SK-N-MC (cell line): Measurements from ENCODE around the gene MSANTD2.

Experiments
- EZH2 ChIP-seq: fragments of 200-600 bp; sonication (generic); IDR thresholded peaks from one replicate; pipeline ENCODE4 v1.6.1; 2017; ENCODE audit warnings: antibody characterized with exemption
- FOXP2 ChIP-seq: optimal IDR thresholded peaks from 2 replicates; pipeline ENCODE3; 2011; ENCODE audit warnings: mild to moderate bottlenecking, moderate library complexity; ENCODE audit not compliant: insufficient read depth; ENCODE audit errors: extremely low read length, control extremely low read depth
- POLR2AphosphoS5 ChIP-seq: IDR thresholded peaks from 2 replicates; pipeline ENCODE4 v1.6.1; 2012; ENCODE audit warnings: mild to moderate bottlenecking, low read depth, low read length, borderline replicate concordance

DNA sequence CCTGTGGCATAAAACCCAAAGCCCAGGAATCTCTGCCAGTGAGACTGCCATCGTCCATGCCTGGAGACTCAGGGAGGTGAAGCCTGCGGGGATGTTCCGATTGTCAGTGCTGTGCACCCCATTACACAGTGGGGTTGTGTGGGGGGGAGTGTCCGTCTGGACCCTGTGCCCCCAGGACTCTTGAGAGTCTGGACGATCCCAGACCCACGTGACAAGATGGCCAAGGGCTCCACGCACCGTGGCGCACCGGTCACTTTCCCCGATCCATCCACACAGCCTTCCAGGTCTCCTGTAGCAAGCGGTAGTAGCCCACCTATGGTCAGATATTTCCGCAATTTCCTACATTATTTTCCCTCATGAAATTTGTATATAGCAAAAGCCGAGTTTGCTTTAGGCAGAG, 81.4 kb downstream of the MSANTD2 start:
- TF ChIP-seq EZH2 (no peak), POLR2AphosphoS5 (no peak), FOXP2 (no peak)
